DOHH2 (cell line): ENCODE measurements around the gene CYP2W1.

Source experiments
- H3F3A ChIP-seq: fragments of 200-600 bp; sonication (generic), shearing (Covaris generic); 2 replicates; pipeline ENCODE4 v1.6.0; 2016; ENCODE audit warnings: antibody characterized with exemption, mild to moderate bottlenecking; ENCODE audit not compliant: control insufficient read depth, insufficient read depth
- H3K27ac ChIP-seq: fragments of 200-600 bp; sonication (generic); 2 replicates; pipeline ENCODE4 v1.5.1; 2014; ENCODE audit warnings: low read depth, mild to moderate bottlenecking, low read length, moderate library complexity
- H3K27me3 ChIP-seq: fragments of 200-600 bp; sonication (generic); 2 replicates; pipeline ENCODE4 v1.6.1; 2014; ENCODE audit warnings: mild to moderate bottlenecking, low read length, mixed read lengths; ENCODE audit not compliant: control insufficient read depth
- H3K36me3 ChIP-seq: fragments of 200-600 bp; sonication (generic); 2 replicates; pipeline ENCODE4 v1.6.1; 2014; ENCODE audit warnings: mild to moderate bottlenecking, low read length, moderate library complexity, mixed read lengths; ENCODE audit not compliant: control insufficient read depth
- H3K4me1 ChIP-seq: fragments of 200-600 bp; sonication (generic); 2 replicates; pipeline ENCODE4 v1.6.1; 2014; ENCODE audit warnings: mild to moderate bottlenecking, low read length, mixed read lengths; ENCODE audit not compliant: control insufficient read depth
- H3K4me2 ChIP-seq: fragments of 200-600 bp; sonication (generic); 2 replicates; pipeline ENCODE4 v1.6.0; 2014; ENCODE audit warnings: mild to moderate bottlenecking, low read length, moderate library complexity
- H3K4me3 ChIP-seq: fragments of 200-600 bp; sonication (generic); 2 replicates; pipeline ENCODE4 v1.5.1; 2014; ENCODE audit warnings: mild to moderate bottlenecking, low read length, mixed read lengths
- H3K79me2 ChIP-seq: fragments of 200-600 bp; sonication (generic); 2 replicates; pipeline ENCODE4 v1.6.1; 2014; ENCODE audit warnings: mild to moderate bottlenecking, low read length, mixed read lengths; ENCODE audit not compliant: control insufficient read depth
- H3K9me2 ChIP-seq: fragments of 200-600 bp; sonication (generic); replicated peaks from 2 replicates; pipeline ENCODE4 v1.6.1; 2014; ENCODE audit warnings: mild to moderate bottlenecking, low read length, mixed read lengths; ENCODE audit not compliant: control insufficient read depth
- H3K9me3 ChIP-seq: fragments of 200-600 bp; sonication (generic); 2 replicates; pipeline ENCODE4 v1.6.1; 2014; ENCODE audit warnings: antibody characterized with exemption, low read length, mixed read lengths; ENCODE audit not compliant: control insufficient read depth, insufficient read depth
- H4K20me1 ChIP-seq: fragments of 200-600 bp; sonication (generic); 2 replicates; pipeline ENCODE4 v1.6.0; 2014; ENCODE audit warnings: low read depth, mild to moderate bottlenecking, antibody characterized with exemption, low read length, moderate library complexity; ENCODE audit not compliant: control insufficient read depth, insufficient read depth
- CTCF ChIP-seq: fragments of 200-600 bp; sonication (generic); IDR thresholded peaks from one replicate; pipeline ENCODE4 v1.5.1; 2014; ENCODE audit warnings: antibody characterized with exemption, mild to moderate bottlenecking, low read depth, low read length; ENCODE audit not compliant: poor library complexity, severe bottlenecking
- EZH2phosphoT487 ChIP-seq: fragments of 200-600 bp; sonication (generic); IDR thresholded peaks from 2 replicates; pipeline ENCODE4 v1.6.1; 2017; ENCODE audit warnings: borderline replicate concordance, mild to moderate bottlenecking, antibody characterized with exemption, low read length, moderate library complexity, mixed read lengths

The CYP2W1 gene

GRCh38 chr7:992709-993607, 10.0 kb downstream of the CYP2W1 start:
- peaks cover 7% of the 10 kb centered on the region; the same call in 1 of the 2 replicates for H3F3A ChIP-seq
- H3K27me3 ChIP-seq, result no peaks in the 10 kb centered on the region
- H3K4me2 ChIP-seq, result peak overlapping the region; percentile 45
- H3K27ac ChIP-seq, result peak overlapping the region; percentile 10; the same call in 1 of the 2 replicates
- no peaks in the 10 kb centered on the region for H3K9me2 ChIP-seq
- H3K4me1 ChIP-seq, result peaks cover 47% of the 10 kb centered on the region
- TF ChIP-seq EZH2phosphoT487, result no peak
- TF ChIP-seq CTCF, result peak; percentile 100
- H3K4me3 ChIP-seq, result peak overlapping the region; percentile 8
- no peaks in the 10 kb centered on the region for H3K9me3 ChIP-seq
- H4K20me1 ChIP-seq, result no peaks in the 10 kb centered on the region
- peaks cover 24% of the 10 kb centered on the region for H3K36me3 ChIP-seq
- H3K79me2 ChIP-seq, result no peaks in the 10 kb centered on the region

- Histone ChIP-seq H3K4me1 (peaks cover 53% of the 10 kb centered on the region), H3K27me3 (no peaks in the 10 kb centered on the region), H3K27ac (peak overlapping the region; percentile 51), H3K36me3 (peaks cover 37% of the 10 kb centered on the region), H3K9me3 (no peaks in the 10 kb centered on the region), H3K79me2 (no peaks in the 10 kb centered on the region), H4K20me1 (no peaks in the 10 kb centered on the region), H3K4me2 (peak overlapping the region; percentile 58), H3K9me2 (no peaks in the 10 kb centered on the region), H3F3A (peaks cover 17% of the 10 kb centered on the region), H3K4me3 (peak overlapping the region; percentile 10)
- TF ChIP-seq EZH2phosphoT487 (no peak), CTCF (no peak)
These were observed 11.8 kb downstream of the CYP2W1 start for GRCh38 chr7:994592-995308.

- H3K9me3 ChIP-seq, result no peaks in the 10 kb centered on the region
- H3K4me2 ChIP-seq, result peak overlapping the region; percentile 58
- peaks cover 46% of the 10 kb centered on the region for H3K36me3 ChIP-seq
- peak overlapping the region; percentile 51; the same call in 1 of the 2 replicates for H3K27ac ChIP-seq
- H3K79me2 ChIP-seq, result no peaks in the 10 kb centered on the region
- H3K4me3 ChIP-seq, result peak overlapping the region; percentile 10
- no peaks in the 10 kb centered on the region for H3K9me2 ChIP-seq
- TF ChIP-seq EZH2phosphoT487 (no peak), CTCF (no peak)
- no peaks in the 10 kb centered on the region for H3K27me3 ChIP-seq
- peaks cover 61% of the 10 kb centered on the region for H3K4me1 ChIP-seq
- no peaks in the 10 kb centered on the region for H4K20me1 ChIP-seq
- peaks cover 21% of the 10 kb centered on the region for H3F3A ChIP-seq
These were observed 12.6 kb downstream of the CYP2W1 start for GRCh38 chr7:995571-995970.
